A673 (cell line): ENCODE measurements around the gene RGS17. TPM values are rescaled to one million over a fixed set of nuclear protein-coding genes. Genes with fewer than 3 reads are reported as not detected.

ENCODE experiments used
- BruUV-seq: library from RNA; stranded (reverse); fragments of 400-500 nt; replicated peaks from 2 replicates; lab custom pipeline; 2021; lab: Mats Ljungman, UMichigan
- CTCF ChIA-PET: fragments of 300-600 bp; sonication (Branson Sonifier 250); formaldehyde crosslinking; loops from one replicate; lab custom pipeline; 2022; ENCODE audit warnings: antibody characterized with exemption; lab: Charles Lee
- POLR2A ChIA-PET: fragments of 300-600 bp; sonication (Branson Sonifier 250); formaldehyde crosslinking; loops from one replicate; lab custom pipeline; 2022; ENCODE audit warnings: antibody characterized with exemption; ENCODE audit not compliant: low non-redundant PET; lab: Charles Lee
- DNase-seq: peaks from one replicate; pipeline ENCODE4 v3.0.0-alpha.2; 2015; ENCODE audit warnings: low spot score
- H3K27ac ChIP-seq: fragments of 200-600 bp; sonication (generic); 2 replicates; pipeline ENCODE4 v1.5.1; 2016; ENCODE audit warnings: mixed run types, low read depth, mild to moderate bottlenecking, mixed read lengths, antibody characterized with exemption, low read length; ENCODE audit not compliant: poor library complexity, severe bottlenecking
- H3K27me3 ChIP-seq: fragments of 200-600 bp; sonication (generic); replicated peaks from 2 replicates; pipeline ENCODE4 v1.6.1; 2017; ENCODE audit warnings: mixed run types, low read depth, mild to moderate bottlenecking, mixed read lengths, antibody characterized with exemption, low read length; ENCODE audit not compliant: insufficient read depth, poor library complexity
- H3K36me3 ChIP-seq: fragments of 200-600 bp; sonication (generic); 2 replicates; pipeline ENCODE4 v1.6.1; 2016; ENCODE audit warnings: mixed run types, mild to moderate bottlenecking, mixed read lengths, antibody characterized with exemption, low read length; ENCODE audit not compliant: insufficient read depth, poor library complexity, severe bottlenecking
- H3K4me1 ChIP-seq: fragments of 200-600 bp; sonication (generic); 2 replicates; pipeline ENCODE4 v1.6.1; 2017; ENCODE audit warnings: mixed run types, mild to moderate bottlenecking, mixed read lengths, antibody characterized with exemption, low read length; ENCODE audit not compliant: insufficient read depth, poor library complexity, severe bottlenecking
- H3K4me3 ChIP-seq: fragments of 200-600 bp; sonication (generic); 2 replicates; pipeline ENCODE4 v1.5.1; 2016; ENCODE audit warnings: low read depth, mixed run types, mild to moderate bottlenecking, mixed read lengths, low read length; ENCODE audit not compliant: poor library complexity, severe bottlenecking
- H3K9me3 ChIP-seq: fragments of 200-600 bp; sonication (generic); 2 replicates; pipeline ENCODE4 v1.6.1; 2016; ENCODE audit warnings: mixed run types, low read depth, mild to moderate bottlenecking, mixed read lengths, antibody characterized with exemption, low read length; ENCODE audit not compliant: poor library complexity, severe bottlenecking
- CTCF ChIP-seq: fragments of 300-800, 200-600 bp; sonication (generic); conservative IDR thresholded peaks from 2 replicates; pipeline ENCODE4 v1.5.1; 2017; ENCODE audit warnings: low read depth, mild to moderate bottlenecking, antibody characterized with exemption, low read length, moderate library complexity, mixed read lengths
- EZH2 ChIP-seq: fragments of 200-600 bp; sonication (generic); IDR thresholded peaks from 2 replicates; pipeline ENCODE4 v1.6.1; 2017; ENCODE audit warnings: borderline replicate concordance, low read depth, mild to moderate bottlenecking, mixed read lengths, antibody characterized with exemption, low read length; ENCODE audit not compliant: poor library complexity, severe bottlenecking
- intact Hi-C: fragments of 100-400 bp; cut with micrococcal nuclease; formaldehyde crosslinking; loops from one replicate; pipeline ENCODE4 v1.10.0; 2022; ENCODE audit not compliant: unreplicated experiment
- total RNA-seq: library from RNA; stranded (reverse); gene quantifications from 2 replicates; pipeline ENCODE4 v1.2.3, GENCODE V29; 2021

RGS17 gene
- total RNA-seq, 1 experiment from 2014 or later = 2.4 TPM

DNA sequence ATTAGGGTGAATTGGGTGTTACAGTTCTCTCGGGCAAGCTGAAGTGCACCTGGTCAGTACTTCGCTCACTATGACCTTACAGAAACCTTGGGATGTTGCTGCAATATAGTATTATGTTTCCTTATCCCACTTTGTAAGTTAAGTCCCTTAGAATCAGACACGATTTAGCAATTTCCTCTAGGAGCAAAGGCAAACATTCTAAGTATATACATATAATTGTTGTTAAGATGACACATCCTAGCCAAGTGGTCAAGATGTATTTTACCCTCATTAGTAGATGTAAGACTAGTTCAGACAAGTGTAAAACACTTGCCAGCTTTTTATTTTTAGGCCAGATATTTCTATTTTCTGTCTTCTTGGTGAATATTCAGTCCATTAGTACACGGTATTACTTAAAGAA lies 31.1 kb upstream of the RGS17 start:
- Histone ChIP-seq H3K27ac (no peak overlapping the region), H3K27me3 (no peaks in the 10 kb centered on the region), H3K9me3 (no peaks in the 10 kb centered on the region), H3K36me3 (no peaks in the 10 kb centered on the region), H3K4me1 (peaks cover 6% of the 10 kb centered on the region), H3K4me3 (no peak overlapping the region)
- ChIA-PET CTCF (no interaction called here), POLR2A (no interaction called here)
- BruUV-seq = no TSS peak
- no peak for DNase-seq
- intact Hi-C loops = no loop called here
- TF ChIP-seq EZH2 (no peak), CTCF (no peak)

GRCh38 chr6:153160221-153160620 lies 29.1 kb upstream of the RGS17 start:
- TF ChIP-seq EZH2 (no peak), CTCF (no peak)
- no peak for DNase-seq
- no TSS peak for BruUV-seq
- Histone ChIP-seq H3K27me3 (no peaks in the 10 kb centered on the region), H3K36me3 (no peaks in the 10 kb centered on the region), H3K4me3 (no peak overlapping the region), H3K27ac (no peak overlapping the region), H3K4me1 (no peaks in the 10 kb centered on the region), H3K9me3 (no peaks in the 10 kb centered on the region)
- intact Hi-C loops = no loop called here
- ChIA-PET POLR2A (no interaction called here), CTCF (no interaction called here)

DNA sequence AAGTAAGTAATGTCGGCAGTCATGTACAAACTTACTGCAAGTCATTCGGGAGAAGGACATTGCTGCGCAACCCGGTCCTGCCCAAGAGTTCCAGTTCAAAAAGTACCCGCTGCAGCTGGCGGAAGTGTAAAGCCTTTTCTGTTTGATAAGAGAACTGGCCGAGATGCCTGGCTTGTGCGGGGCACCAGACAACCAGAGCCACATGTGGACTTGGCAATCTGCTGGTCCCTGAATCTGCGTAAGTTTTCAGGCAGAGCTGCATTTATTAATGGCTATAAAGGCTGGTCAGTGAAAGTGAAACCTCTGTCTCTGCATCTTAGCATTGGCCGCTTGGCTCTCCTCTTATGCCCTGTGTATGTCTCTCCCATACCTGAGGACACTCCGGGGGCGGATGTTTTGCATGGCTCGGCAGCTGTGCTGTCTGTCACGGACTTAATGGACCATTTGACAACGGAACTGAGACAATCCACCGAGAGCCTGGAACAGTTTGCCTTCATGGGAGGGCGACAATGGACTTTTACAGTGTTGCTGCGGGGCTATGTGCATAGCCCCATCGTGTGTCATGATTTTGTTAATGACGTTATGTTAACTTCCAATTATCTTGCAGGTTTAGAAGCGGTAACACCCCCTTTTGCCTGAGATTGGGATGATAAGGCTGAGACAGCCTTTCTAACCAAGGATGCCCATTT lies 19.8 kb upstream of the RGS17 start:
- CTCF ChIA-PET = no interaction called here
- no peaks in the 10 kb centered on the region for H3K36me3 ChIP-seq
- POLR2A ChIA-PET = no interaction called here
- no peak for DNase-seq
- no peaks in the 10 kb centered on the region for H3K9me3 ChIP-seq
- intact Hi-C loops = no loop called here
- H3K27me3 ChIP-seq = no peaks in the 10 kb centered on the region
- TF ChIP-seq CTCF (no peak), EZH2 (no peak)
- H3K4me3 ChIP-seq = no peak overlapping the region
- BruUV-seq = no TSS peak
- no peaks in the 10 kb centered on the region for H3K4me1 ChIP-seq
- no peak overlapping the region for H3K27ac ChIP-seq
